T1000 (cell line): ENCODE results near the gene CALML3.

Source experiments
- DNase-seq: peaks from one replicate; lab custom pipeline; 2025; ENCODE audit warnings: mixed read lengths; lab: John Stamatoyannopoulos, UW

CALML3 gene

GRCh38 chr10:5491477-5491876 is 33.3 kb upstream of the CALML3 start:
- no peak for DNase-seq

GRCh38 chr10:5492322-5492855 is 32.4 kb upstream of the CALML3 start:
- no peak for DNase-seq

- no peak for DNase-seq
Measured at GRCh38 chr10:5492929-5493576, 31.7 kb upstream of the CALML3 start.

- DNase-seq, result no peak
Measured at GRCh38 chr10:5493691-5494090, 31.1 kb upstream of the CALML3 start.

- DNase-seq, result no peak
Measured at GRCh38 chr10:5494611-5495010, 30.1 kb upstream of the CALML3 start.

- DNase-seq, result no peak
Measured at GRCh38 chr10:5496261-5497250, 28.2 kb upstream of the CALML3 start.

- no peak for DNase-seq
Measured at GRCh38 chr10:5497289-5497688, 27.5 kb upstream of the CALML3 start.

- DNase-seq, result no peak
Measured at GRCh38 chr10:5497948-5498730, 26.6 kb upstream of the CALML3 start.

GRCh38 chr10:5498791-5499492 is 25.8 kb upstream of the CALML3 start:
- no peak for DNase-seq

GRCh38 chr10:5499493-5500140 is 25.1 kb upstream of the CALML3 start, which contains the start of gene CALML5:
Gene CALML5, minus strand, starts transcription at chr10:5499570. Its CDS starts 132 bp downstream, at chr10:5499438.
- DNase-seq, result no peak

- DNase-seq, result no peak
Measured at GRCh38 chr10:5500162-5500670, 24.5 kb upstream of the CALML3 start.

- DNase-seq, result no peak
Measured at GRCh38 chr10:5500910-5501309, 23.9 kb upstream of the CALML3 start.

- DNase-seq, result no peak
Measured at GRCh38 chr10:5502061-5502521, 22.7 kb upstream of the CALML3 start.

GRCh38 chr10:5502571-5503476 is 21.9 kb upstream of the CALML3 start:
- no peak for DNase-seq

- DNase-seq, result no peak
Measured at GRCh38 chr10:5503477-5503835, 21.3 kb upstream of the CALML3 start.

GRCh38 chr10:5504146-5505072 is 20.4 kb upstream of the CALML3 start:
- DNase-seq, result no peak

GRCh38 chr10:5506246-5506645 is 18.5 kb upstream of the CALML3 start:
- no peak for DNase-seq
